GM12801 (cell line): ENCODE results near the gene TCAP.

Experiments used
- TF ChIP-seq, protein P1 (sequence below): IDR thresholded peaks from one replicate; pipeline ENCODE4 v1.5.1; 2011; ENCODE audit warnings: control low read depth; ENCODE audit not compliant: insufficient read length; ENCODE audit errors: extremely low read depth

Gene TCAP

DNA sequence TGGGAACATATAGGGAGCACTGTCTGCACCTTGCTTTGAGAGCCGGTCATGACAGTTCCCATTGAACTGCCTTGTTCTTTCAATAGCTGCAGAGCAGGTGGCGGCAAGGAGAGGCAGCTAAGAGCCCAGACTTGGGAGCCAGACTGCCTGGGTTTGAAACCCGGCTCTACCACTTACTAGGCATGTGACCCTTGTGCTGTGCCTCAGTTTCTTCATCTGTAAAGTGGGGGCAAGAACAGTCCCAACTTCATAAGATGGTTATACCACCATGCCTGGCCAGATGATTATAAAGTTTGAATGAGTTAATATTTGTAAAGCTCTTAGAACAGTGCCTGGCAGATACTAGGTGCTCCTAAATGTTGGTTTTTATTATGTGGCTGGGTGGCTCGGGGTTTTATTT is 49.1 kb downstream of the TCAP start:
- TF ChIP-seq, protein P1, sequence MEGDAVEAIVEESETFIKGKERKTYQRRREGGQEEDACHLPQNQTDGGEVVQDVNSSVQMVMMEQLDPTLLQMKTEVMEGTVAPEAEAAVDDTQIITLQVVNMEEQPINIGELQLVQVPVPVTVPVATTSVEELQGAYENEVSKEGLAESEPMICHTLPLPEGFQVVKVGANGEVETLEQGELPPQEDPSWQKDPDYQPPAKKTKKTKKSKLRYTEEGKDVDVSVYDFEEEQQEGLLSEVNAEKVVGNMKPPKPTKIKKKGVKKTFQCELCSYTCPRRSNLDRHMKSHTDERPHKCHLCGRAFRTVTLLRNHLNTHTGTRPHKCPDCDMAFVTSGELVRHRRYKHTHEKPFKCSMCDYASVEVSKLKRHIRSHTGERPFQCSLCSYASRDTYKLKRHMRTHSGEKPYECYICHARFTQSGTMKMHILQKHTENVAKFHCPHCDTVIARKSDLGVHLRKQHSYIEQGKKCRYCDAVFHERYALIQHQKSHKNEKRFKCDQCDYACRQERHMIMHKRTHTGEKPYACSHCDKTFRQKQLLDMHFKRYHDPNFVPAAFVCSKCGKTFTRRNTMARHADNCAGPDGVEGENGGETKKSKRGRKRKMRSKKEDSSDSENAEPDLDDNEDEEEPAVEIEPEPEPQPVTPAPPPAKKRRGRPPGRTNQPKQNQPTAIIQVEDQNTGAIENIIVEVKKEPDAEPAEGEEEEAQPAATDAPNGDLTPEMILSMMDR, result no peak

DNA sequence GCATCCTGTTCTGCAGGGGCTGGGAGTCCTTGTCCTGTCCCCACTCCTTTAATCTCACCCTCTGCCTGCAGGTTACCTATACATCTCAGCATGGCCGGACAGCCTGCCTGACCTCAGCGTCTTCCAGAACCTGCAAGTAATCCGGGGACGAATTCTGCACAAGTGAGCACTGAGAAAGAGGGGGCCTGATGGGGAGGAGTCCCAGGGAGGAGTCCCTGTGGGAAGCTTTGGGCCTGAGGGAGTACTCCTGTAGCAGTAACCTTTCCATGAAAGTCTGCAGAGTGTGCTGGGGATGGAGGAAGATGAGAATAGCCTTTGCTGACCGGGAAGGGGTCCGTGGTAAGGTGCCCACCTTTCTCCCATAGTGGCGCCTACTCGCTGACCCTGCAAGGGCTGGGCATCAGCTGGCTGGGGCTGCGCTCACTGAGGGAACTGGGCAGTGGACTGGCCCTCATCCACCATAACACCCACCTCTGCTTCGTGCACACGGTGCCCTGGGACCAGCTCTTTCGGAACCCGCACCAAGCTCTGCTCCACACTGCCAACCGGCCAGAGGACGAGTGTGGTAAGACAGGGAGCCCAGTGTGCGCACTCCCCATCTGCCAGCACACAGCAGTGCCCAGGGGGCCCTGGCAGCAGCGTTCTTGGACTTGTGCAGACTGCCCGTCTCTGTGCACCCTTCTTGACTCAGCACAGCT is 50.4 kb downstream of the TCAP start:
- TF ChIP-seq, protein P1, result no peak
